Body of pancreas (tissue), 4 donors: ENCODE measurements around the gene LAMA2. TPM values are rescaled to one million over a fixed set of nuclear protein-coding genes. Genes with fewer than 3 reads are reported as not detected.

Experiments used
- ATAC-seq: fragments of 150-250 bp; one replicate; pipeline ENCODE4 v1.9.1; 2016
- DNase-seq, 4 donors: peaks; one replicate each; pipeline ENCODE4 v3.0.0-alpha.2; 2019
- H3K27ac ChIP-seq, 4 donors: fragments of 200-600 bp; sonication (generic); 1 replicate in 3 of 4; 2 replicates in 1 of 4; pipeline versions ENCODE4 v1.5.1 to v1.6.1; 2016 to 2019; ENCODE audit warnings: mild to moderate bottlenecking in 1 of 4, mixed read lengths in 1 of 4, moderate library complexity in 1 of 4
- H3K27me3 ChIP-seq, 2 donors: fragments of 200-600 bp; sonication (generic); one replicate each; pipeline ENCODE4 v1.6.0; 2016; ENCODE audit warnings: mild to moderate bottlenecking in 1 of 2
- H3K36me3 ChIP-seq, 2 donors: fragments of 200-600 bp; sonication (generic); replicated peaks in 1 of 2; 2 replicates each; pipeline ENCODE4 v1.5.1; 2016; ENCODE audit warnings: low read depth in 2 of 2; ENCODE audit not compliant: insufficient read depth in 1 of 2
- H3K4me1 ChIP-seq: fragments of 200-600 bp; sonication (generic); one replicate; pipeline ENCODE4 v1.6.0; 2016
- H3K4me3 ChIP-seq, 2 donors: fragments of 200-600 bp; sonication (generic); 1 replicate in 1 of 2; 2 replicates in 1 of 2; pipeline ENCODE4 v1.5.1; 2016 to 2019
- H3K9me3 ChIP-seq, 3 donors: fragments of 200-600 bp; sonication (generic); 1 replicate in 2 of 3; 2 replicates in 1 of 3; pipeline ENCODE4 v1.5.1; 2016
- CTCF ChIP-seq, 7 experiments: fragments of 450-650 bp in 4 of 7; fragments of 200-600 bp in 3 of 7; sonication (generic) in 3 of 7; IDR thresholded peaks; one replicate each; pipeline ENCODE4 v1.5.1; 2016 to 2019; ENCODE audit warnings: antibody characterized with exemption in 7 of 7
- POLR2A ChIP-seq, 3 donors: fragments of 450-650 bp; IDR thresholded peaks; one replicate each; pipeline ENCODE4 v1.6.1; 2016; ENCODE audit warnings: antibody characterized with exemption in 3 of 3, mild to moderate bottlenecking in 2 of 3
- WGBS, 2 donors: methylation state at CpG; one replicate each; pipeline ENCODE4 v1.1.5; 2017; 5-methylcytosine and 5-hydroxymethylcytosine counted together
- intact Hi-C: fragments of 100-400 bp; cut with DNase I; formaldehyde crosslinking; loops from one replicate; pipeline ENCODE4 v1.15.1; 2023
- small RNA-seq: library from RNA; depleted of rRNA; stranded (forward); fragments of <200 nt; gene quantifications from one replicate; pipeline ENCODE3, GENCODE V24; 2016
- total RNA-seq, 2 donors: library from RNA; depleted of rRNA; stranded (reverse); fragments of >200 nt; gene quantifications; one replicate each; pipeline ENCODE4 v1.1.0, GENCODE V29; 2016

Gene LAMA2
- total RNA-seq, 2 donors from 2014 or later, result 43.3 to 54.7 TPM

- DNase-seq, result no peak
- WGBS, 2 donors, result 82 to 95% methylated on average over 5 of the region's 5 CpGs
Measured at GRCh38 chr6:129555206-129555832, 672.4 kb downstream of the LAMA2 start.

GRCh38 chr6:129558248-129558647 lies 675.3 kb downstream of the LAMA2 start:
- no peak for TF ChIP-seq POLR2A (IDR thresholded peaks at IDR 0.05)
- no peak for TF ChIP-seq CTCF (IDR thresholded peaks at IDR 0.05)
- Histone ChIP-seq H3K4me1 (no peaks in the 10 kb centered on the region), H3K27ac (no peak overlapping the region), H3K4me3 (no peak overlapping the region), H3K9me3 (no peaks in the 10 kb centered on the region), H3K27me3 (no peaks in the 10 kb centered on the region), H3K36me3 (no peaks in the 10 kb centered on the region)
- no peak for ATAC-seq
- WGBS, 2 donors, result 84 to 92% methylated on average over 1 of the region's 1 CpG
- intact Hi-C loops, result no loop called here
- DNase-seq, result no peak

More at GRCh38 chr6:129555206-129555832, 672.4 kb downstream of the LAMA2 start:
- Histone ChIP-seq H3K4me1 (no peaks in the 10 kb centered on the region), H3K27me3 (no peaks in the 10 kb centered on the region), H3K9me3 (no peaks in the 10 kb centered on the region), H3K36me3 (no peaks in the 10 kb centered on the region), H3K4me3 (no peak overlapping the region), H3K27ac (no peak overlapping the region)
- TF ChIP-seq CTCF (IDR thresholded peaks at IDR 0.05) (no peak), POLR2A (IDR thresholded peaks at IDR 0.05) (no peak)
- ATAC-seq, result no peak
- intact Hi-C loops, result no loop called here

GRCh38 chr6:129565366-129565765 lies 682.4 kb downstream of the LAMA2 start:
- H3K4me3 ChIP-seq, result no peak overlapping the region
- DNase-seq (no peak), ATAC-seq (no peak)
- intact Hi-C loops, result no loop called here
- H3K4me1 ChIP-seq, result no peaks in the 10 kb centered on the region
- H3K27me3 ChIP-seq, result no peaks in the 10 kb centered on the region
- TF ChIP-seq CTCF (IDR thresholded peaks at IDR 0.05), result no peak
- no peak for TF ChIP-seq POLR2A (IDR thresholded peaks at IDR 0.05)
- no peak overlapping the region for H3K27ac ChIP-seq
- no peaks in the 10 kb centered on the region for H3K9me3 ChIP-seq
- H3K36me3 ChIP-seq, result no peaks in the 10 kb centered on the region
- WGBS, 2 donors, result 87 to 98% methylated on average over 4 of the region's 4 CpGs

GRCh38 chr6:129565811-129566210 lies 682.9 kb downstream of the LAMA2 start:
- DNase-seq (no peak), ATAC-seq (no peak)
- Histone ChIP-seq H3K27me3 (no peaks in the 10 kb centered on the region), H3K9me3 (no peaks in the 10 kb centered on the region), H3K4me1 (no peaks in the 10 kb centered on the region), H3K27ac (no peak overlapping the region), H3K4me3 (no peak overlapping the region), H3K36me3 (no peaks in the 10 kb centered on the region)
- intact Hi-C loops, result no loop called here
- TF ChIP-seq CTCF (IDR thresholded peaks at IDR 0.05) (no peak), POLR2A (IDR thresholded peaks at IDR 0.05) (no peak)
- WGBS, 2 donors, result 68 to 76% methylated on average over 2 of the region's 2 CpGs

Small RNA genes lying within 50 kb of the gene (small RNA-seq; reads per million reads assigned to genes)
- gene RNU6-861P, result not detected
